ENCODE measurements around the gene ISLR2.

- no peak for TF ChIP-seq CTCF (IDR thresholded peaks at IDR 0.05)
- TF ChIP-seq POLR2A (IDR thresholded peaks at IDR 0.05; ENCODE audit: low read depth), result no peak
- no peak for TF ChIP-seq POLR2AphosphoS5 (IDR thresholded peaks at IDR 0.05)
These were observed 22.3 kb upstream of the ISLR2 start for GRCh38 chr15:74108111-74108510.

Measured in esophagus muscularis mucosa (tissue), 3 donors.